Measurements from ENCODE around the gene STK32B. TPM values are rescaled to one million over a fixed set of nuclear protein-coding genes. Genes with fewer than 3 reads are reported as not detected.

The STK32B gene
- total and polyA plus RNA-seq, 2 donors (not counting 1 experiment from before 2014, with no cell fraction given): 0.22 to 0.30 TPM

DNA sequence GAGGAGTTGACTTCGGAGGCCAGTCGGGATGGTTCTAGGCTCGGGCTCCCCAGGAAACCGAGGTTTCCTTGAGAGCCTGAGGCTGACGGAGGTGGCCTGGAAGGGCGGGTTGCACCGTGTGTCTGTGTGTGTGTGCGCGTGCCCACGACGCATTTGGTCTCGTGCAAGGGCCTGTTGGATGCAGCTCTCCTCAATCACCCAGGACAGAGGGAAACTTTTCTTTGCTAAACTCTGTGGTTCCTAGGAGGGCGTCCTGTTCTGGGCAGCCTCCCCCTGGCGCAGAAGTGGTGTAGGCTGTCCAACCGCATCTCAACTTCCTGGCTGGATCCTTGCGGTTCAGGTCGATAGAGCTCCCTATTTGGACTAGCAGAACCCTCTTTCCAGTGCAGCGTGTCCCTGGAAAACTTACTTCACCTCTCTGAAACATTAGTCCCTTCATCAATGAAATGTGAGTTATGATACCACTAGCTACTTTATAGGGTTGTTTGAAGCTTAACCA lies 973 bp downstream of the STK32B start:
- TF ChIP-seq, protein P1, sequence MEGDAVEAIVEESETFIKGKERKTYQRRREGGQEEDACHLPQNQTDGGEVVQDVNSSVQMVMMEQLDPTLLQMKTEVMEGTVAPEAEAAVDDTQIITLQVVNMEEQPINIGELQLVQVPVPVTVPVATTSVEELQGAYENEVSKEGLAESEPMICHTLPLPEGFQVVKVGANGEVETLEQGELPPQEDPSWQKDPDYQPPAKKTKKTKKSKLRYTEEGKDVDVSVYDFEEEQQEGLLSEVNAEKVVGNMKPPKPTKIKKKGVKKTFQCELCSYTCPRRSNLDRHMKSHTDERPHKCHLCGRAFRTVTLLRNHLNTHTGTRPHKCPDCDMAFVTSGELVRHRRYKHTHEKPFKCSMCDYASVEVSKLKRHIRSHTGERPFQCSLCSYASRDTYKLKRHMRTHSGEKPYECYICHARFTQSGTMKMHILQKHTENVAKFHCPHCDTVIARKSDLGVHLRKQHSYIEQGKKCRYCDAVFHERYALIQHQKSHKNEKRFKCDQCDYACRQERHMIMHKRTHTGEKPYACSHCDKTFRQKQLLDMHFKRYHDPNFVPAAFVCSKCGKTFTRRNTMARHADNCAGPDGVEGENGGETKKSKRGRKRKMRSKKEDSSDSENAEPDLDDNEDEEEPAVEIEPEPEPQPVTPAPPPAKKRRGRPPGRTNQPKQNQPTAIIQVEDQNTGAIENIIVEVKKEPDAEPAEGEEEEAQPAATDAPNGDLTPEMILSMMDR (IDR thresholded peaks at IDR 0.05): no peak
- TF ChIP-seq EZH2 (IDR thresholded peaks at IDR 0.05; ENCODE audit: borderline replicate concordance, insufficient read depth, low read depth, low read length, poor library complexity, severe bottlenecking): no peak

DNA sequence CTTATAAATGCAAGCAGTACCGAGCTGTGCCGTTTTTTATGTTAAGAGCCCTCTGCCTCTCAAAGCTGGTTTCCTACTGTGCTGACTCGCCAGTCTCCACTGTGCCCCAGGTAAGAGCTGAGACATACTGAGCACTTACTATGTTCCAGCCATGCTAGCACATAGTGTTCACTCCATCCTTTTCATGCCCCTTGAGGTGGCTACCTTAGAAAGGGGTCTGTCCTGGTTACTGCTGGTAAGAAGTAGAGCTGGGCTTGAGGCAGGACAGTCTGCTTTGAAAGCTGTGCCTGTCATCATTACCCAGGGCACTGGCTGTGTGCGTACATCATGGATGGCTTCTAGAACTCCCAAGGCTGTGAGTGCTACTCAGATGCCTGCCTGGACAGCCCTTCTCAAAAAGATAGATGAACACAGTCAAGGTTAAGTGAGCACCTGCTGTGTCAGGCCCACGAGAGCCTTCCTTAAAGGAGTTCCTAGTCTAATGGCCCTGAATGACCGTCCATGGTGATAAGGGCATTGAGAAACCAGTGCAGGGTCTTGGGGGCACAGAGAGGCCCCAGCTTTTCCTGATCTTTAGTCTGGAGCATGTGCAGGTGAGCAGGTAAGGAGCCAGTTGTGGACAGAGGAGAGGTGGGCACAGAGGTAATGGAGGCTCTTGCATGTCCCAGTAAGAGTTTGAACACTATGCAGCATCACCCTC lies 1.6 kb downstream of the STK32B start:
- intact Hi-C loops (cut with micrococcal nuclease): no loop called here
- peaks cover 15 to 19% of the 10 kb centered on the region in 2 donors for H3K4me1 ChIP-seq (ENCODE audit: control insufficient read depth in 2 of 2, insufficient read depth in 2 of 2, low read length in 2 of 2)

More for the DNA sequence above, 973 bp downstream of the STK32B start:
- ATAC-seq (ENCODE audit: low read depth) (no peak), DNase-seq (no peak)
- Mint-ChIP-seq H3K4me3 (peak overlapping the region; percentile 62), H3K27ac (no peak overlapping the region), H3K9me3 (ENCODE audit: insufficient read depth) (no peaks in the 10 kb centered on the region), H3K4me1 (peaks cover 16% of the 10 kb centered on the region), H3K27me3 (peaks cover 45% of the 10 kb centered on the region)
- no peaks in the 10 kb centered on the region for H3K36me3 ChIP-seq (replicated peaks in 1 of 2; ENCODE audit: control extremely low read depth in 1 of 2, control insufficient read depth in 1 of 2, extremely low read depth in 1 of 2, insufficient read depth in 2 of 2, low read length in 1 of 2)
- H3K27ac ChIP-seq (ENCODE audit: low read length in 2 of 2): no peak overlapping the region
- H2AFZ ChIP-seq (ENCODE audit: insufficient read depth, low read depth, low read length, poor library complexity, severe bottlenecking): peak overlapping the region; percentile 64
- 11% methylated on average over 17 of the region's 18 CpGs for WGBS (ENCODE audit: insufficient coverage)
- intact Hi-C loops (cut with micrococcal nuclease): no loop called here
- H3K4me2 ChIP-seq (replicated peaks; ENCODE audit: low read depth, low read length, poor library complexity, severe bottlenecking): peak overlapping the region; percentile 86
- CTCF ChIA-PET: no interaction called here
- H3K79me2 ChIP-seq (ENCODE audit: control insufficient read depth, insufficient read depth, low read length): no peaks in the 10 kb centered on the region
- POLR2A ChIA-PET: no interaction called here
- H4K20me1 ChIP-seq (ENCODE audit: control insufficient read depth, insufficient read depth, low read length, poor library complexity, severe bottlenecking): no peaks in the 10 kb centered on the region
- H3K9ac ChIP-seq (ENCODE audit: low read length): no peak overlapping the region
- peaks cover 0 to 6% (median 0%) of the 10 kb centered on the region in 3 donors for H3K9me3 ChIP-seq (ENCODE audit: control extremely low read depth in 1 of 3, control insufficient read depth in 2 of 3, insufficient read depth in 1 of 3, low read length in 2 of 3)
- H3K4me1 ChIP-seq (ENCODE audit: control insufficient read depth in 2 of 2, insufficient read depth in 2 of 2, low read length in 2 of 2): peaks cover 15 to 19% of the 10 kb centered on the region in 2 donors
- peaks cover 0 to 40% (median 17%) of the 10 kb centered on the region in 4 experiments for H3K27me3 ChIP-seq (replicated peaks in 1 of 4; ENCODE audit: control extremely low read depth in 1 of 4, control insufficient read depth in 3 of 4, insufficient read depth in 4 of 4, low read length in 3 of 4)
- H3K4me3 ChIP-seq (ENCODE audit: control extremely low read depth in 1 of 5, extremely low read depth in 1 of 5, insufficient read depth in 1 of 5, low read depth in 2 of 5, low read length in 4 of 5): peak overlapping the region in 1 of 5 experiments; percentile 55

More for the DNA sequence above, 1.6 kb downstream of the STK32B start:
- H3K9me3 ChIP-seq (ENCODE audit: control extremely low read depth in 1 of 3, control insufficient read depth in 2 of 3, insufficient read depth in 1 of 3, low read length in 2 of 3): peaks cover 0 to 6% (median 0%) of the 10 kb centered on the region in 3 donors
- no peak overlapping the region for H3K4me2 ChIP-seq (replicated peaks; ENCODE audit: low read depth, low read length, poor library complexity, severe bottlenecking)
- Mint-ChIP-seq H3K9me3 (ENCODE audit: insufficient read depth) (no peaks in the 10 kb centered on the region), H3K27ac (no peak overlapping the region), H3K27me3 (peaks cover 39% of the 10 kb centered on the region), H3K4me3 (peak overlapping the region; percentile 62), H3K4me1 (peaks cover 16% of the 10 kb centered on the region)
- no peak for TF ChIP-seq EZH2 (IDR thresholded peaks at IDR 0.05; ENCODE audit: borderline replicate concordance, insufficient read depth, low read depth, low read length, poor library complexity, severe bottlenecking)
- TF ChIP-seq, protein P1 (IDR thresholded peaks at IDR 0.05): no peak
- peaks cover 0 to 40% (median 17%) of the 10 kb centered on the region in 4 experiments for H3K27me3 ChIP-seq (replicated peaks in 1 of 4; ENCODE audit: control extremely low read depth in 1 of 4, control insufficient read depth in 3 of 4, insufficient read depth in 4 of 4, low read length in 3 of 4)
- CTCF ChIA-PET: no interaction called here
- no peaks in the 10 kb centered on the region for H3K79me2 ChIP-seq (ENCODE audit: control insufficient read depth, insufficient read depth, low read length)
- no peak overlapping the region for H3K4me3 ChIP-seq (ENCODE audit: control extremely low read depth in 1 of 5, extremely low read depth in 1 of 5, insufficient read depth in 1 of 5, low read depth in 2 of 5, low read length in 4 of 5)
- DNase-seq (no peak), ATAC-seq (ENCODE audit: low read depth) (no peak)
- POLR2A ChIA-PET: no interaction called here
- WGBS (ENCODE audit: insufficient coverage): 67% methylated on average over 6 of the region's 6 CpGs
- no peaks in the 10 kb centered on the region for H4K20me1 ChIP-seq (ENCODE audit: control insufficient read depth, insufficient read depth, low read length, poor library complexity, severe bottlenecking)
- no peaks in the 10 kb centered on the region for H3K36me3 ChIP-seq (replicated peaks in 1 of 2; ENCODE audit: control extremely low read depth in 1 of 2, control insufficient read depth in 1 of 2, extremely low read depth in 1 of 2, insufficient read depth in 2 of 2, low read length in 1 of 2)
- H2AFZ ChIP-seq (ENCODE audit: insufficient read depth, low read depth, low read length, poor library complexity, severe bottlenecking): no peak overlapping the region
- no peak overlapping the region for H3K27ac ChIP-seq (ENCODE audit: low read length in 2 of 2)
- no peak overlapping the region for H3K9ac ChIP-seq (ENCODE audit: low read length)
